GM12873 (cell line): Measurements from ENCODE around the gene NOP53.
A peak's percentile ranks its signal among the peaks of the same experiment; 100 is the strongest.

Experiments
- TF ChIP-seq, protein P1 (sequence below): IDR thresholded peaks from 2 replicates; pipeline ENCODE4 v1.5.1; 2012; ENCODE audit warnings: low read depth, mild to moderate bottlenecking, moderate library complexity, low read length, control low read depth; ENCODE audit not compliant: insufficient read depth; ENCODE audit errors: missing control alignments

NOP53 gene

GRCh38 chr19:47780215-47780551 lies 34.8 kb downstream of the NOP53 start:
- TF ChIP-seq, protein P1, sequence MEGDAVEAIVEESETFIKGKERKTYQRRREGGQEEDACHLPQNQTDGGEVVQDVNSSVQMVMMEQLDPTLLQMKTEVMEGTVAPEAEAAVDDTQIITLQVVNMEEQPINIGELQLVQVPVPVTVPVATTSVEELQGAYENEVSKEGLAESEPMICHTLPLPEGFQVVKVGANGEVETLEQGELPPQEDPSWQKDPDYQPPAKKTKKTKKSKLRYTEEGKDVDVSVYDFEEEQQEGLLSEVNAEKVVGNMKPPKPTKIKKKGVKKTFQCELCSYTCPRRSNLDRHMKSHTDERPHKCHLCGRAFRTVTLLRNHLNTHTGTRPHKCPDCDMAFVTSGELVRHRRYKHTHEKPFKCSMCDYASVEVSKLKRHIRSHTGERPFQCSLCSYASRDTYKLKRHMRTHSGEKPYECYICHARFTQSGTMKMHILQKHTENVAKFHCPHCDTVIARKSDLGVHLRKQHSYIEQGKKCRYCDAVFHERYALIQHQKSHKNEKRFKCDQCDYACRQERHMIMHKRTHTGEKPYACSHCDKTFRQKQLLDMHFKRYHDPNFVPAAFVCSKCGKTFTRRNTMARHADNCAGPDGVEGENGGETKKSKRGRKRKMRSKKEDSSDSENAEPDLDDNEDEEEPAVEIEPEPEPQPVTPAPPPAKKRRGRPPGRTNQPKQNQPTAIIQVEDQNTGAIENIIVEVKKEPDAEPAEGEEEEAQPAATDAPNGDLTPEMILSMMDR, result no peak

DNA sequence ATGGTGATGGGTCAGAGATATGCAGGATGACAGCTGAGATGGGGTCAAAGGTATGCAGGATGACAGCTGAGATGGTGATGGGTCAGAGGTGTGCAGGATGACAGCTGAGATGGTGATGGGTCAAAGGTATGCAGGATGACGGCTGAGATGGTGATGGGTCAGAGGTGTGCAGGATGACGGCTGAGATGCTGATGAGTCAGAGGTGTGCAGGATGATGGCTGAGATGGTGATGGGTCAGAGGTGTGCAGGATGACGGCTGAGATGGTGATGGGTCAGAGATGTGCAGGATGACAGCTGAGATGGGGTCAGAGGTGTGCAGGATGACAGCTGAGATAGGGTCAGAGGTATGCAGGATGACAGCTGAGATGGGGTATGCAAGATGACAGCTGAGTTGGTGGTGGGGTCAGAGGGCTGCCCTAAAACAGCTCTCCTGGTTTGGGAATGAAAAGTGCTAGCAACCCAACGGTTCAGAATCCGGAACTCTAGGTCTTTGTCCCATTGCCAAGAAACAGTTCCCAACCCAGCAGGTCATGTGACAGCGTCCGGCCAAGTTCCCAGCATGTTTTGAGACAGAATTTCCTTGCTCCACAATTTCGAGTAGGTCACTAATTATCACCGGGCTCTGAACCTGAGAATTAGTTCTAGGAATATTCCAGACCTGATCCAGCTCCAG lies 36.4 kb downstream of the NOP53 start:
- TF ChIP-seq, protein P1, result no peak

DNA sequence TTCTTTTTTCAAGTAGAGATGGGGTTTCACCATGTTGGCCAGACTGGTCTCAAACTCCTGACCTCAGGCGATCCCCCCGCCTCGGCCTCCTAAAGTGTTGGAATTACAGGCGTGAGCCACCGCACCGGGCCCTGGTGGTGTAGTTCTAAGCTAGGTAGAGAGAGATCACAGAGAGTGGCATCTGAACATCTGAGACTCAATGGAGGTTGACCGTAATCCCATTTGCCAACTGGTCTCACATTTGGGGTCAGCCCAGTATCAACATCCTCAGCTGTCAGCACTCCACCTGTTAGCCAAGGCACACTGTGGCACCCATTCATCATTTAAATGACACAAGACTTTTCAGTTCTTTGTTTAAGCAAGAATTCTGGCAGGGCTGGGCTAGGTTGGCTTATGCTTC lies 41.2 kb downstream of the NOP53 start:
- TF ChIP-seq, protein P1, result no peak

- TF ChIP-seq, protein P1, result peak; percentile 87
Measured at GRCh38 chr19:47790398-47790814, 45.1 kb downstream of the NOP53 start.

DNA sequence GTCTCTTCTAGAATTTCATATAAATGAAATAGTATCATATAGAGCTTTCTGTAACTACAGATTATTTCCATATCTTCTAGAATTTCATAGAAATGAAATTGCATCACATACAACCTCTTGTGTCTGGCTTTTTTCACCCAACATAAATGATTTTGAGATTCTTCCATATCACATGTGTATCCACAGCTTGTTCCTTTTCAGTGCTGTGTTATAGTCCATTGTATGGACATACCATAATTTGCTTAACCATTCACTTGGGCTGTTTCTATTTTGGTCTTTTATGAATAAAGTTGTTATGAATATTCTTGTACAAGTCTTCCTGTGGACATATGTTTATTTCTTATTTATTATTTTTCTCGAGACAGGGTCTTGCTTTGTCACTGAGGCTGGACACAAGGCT lies 47.3 kb downstream of the NOP53 start:
- TF ChIP-seq, protein P1, result no peak

DNA sequence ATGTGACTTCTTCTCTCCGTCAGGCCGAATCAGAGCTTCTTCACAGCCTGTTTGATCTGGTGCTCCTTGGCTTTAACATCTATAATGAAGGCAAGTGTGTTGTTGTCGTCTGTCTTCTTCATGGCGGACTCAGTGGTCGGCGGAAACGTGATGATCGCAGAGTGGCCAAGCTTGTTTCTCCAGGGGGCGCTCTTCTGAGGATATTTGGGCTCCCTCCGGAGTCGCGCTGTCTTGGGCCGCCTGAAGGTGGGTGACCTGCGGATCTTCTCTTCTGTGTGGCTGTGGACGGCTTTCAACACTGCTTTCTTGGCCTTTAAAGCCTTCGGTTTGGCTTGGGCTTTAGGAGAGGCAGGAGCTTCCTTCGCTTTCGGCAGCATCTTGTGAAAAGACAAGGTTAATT lies 49.2 kb downstream of the NOP53 start:
- TF ChIP-seq, protein P1, result no peak

GRCh38 chr19:47796785-47797184 lies 51.4 kb downstream of the NOP53 start:
- TF ChIP-seq, protein P1, result no peak
